H1 (cell line): Measurements from ENCODE around the gene MT1X. TPM values are rescaled to one million over a fixed set of nuclear protein-coding genes. Genes with fewer than 3 reads are reported as not detected.
A peak's percentile ranks its signal among the peaks of the same experiment; 100 is the strongest.

Experiments used
- CTCF ChIA-PET: fragments of 300-600 bp; sonication (Branson Sonifier 250); formaldehyde crosslinking; loops from one replicate; lab custom pipeline; 2021; ENCODE audit not compliant: partially characterized antibody; lab: Charles Lee
- POLR2A ChIA-PET: fragments of 300-600 bp; sonication (Branson Sonifier 250); formaldehyde crosslinking; loops from one replicate; lab custom pipeline; 2021; ENCODE audit warnings: inconsistent platforms; ENCODE audit not compliant: partially characterized antibody; lab: Charles Lee
- DNase-seq, 2 experiments: peaks; one replicate each; pipeline versions ENCODE4 v3.0.0 to v3.0.0-alpha.2; 2010 to 2022; ENCODE audit warnings: low spot score in 2 of 2, low read depth in 1 of 2, mixed read lengths in 1 of 2
- FAIRE-seq: peaks from 2 replicates; lab custom pipeline; 2011; peaks lifted over from hg19 to GRCh38; lab: Jason Lieb, UNC
- H2AFZ ChIP-seq: 2 replicates; pipeline ENCODE4 v1.8.1; 2012; ENCODE audit warnings: low read length, inconsistent platforms
- H2AK5ac ChIP-seq: 2 replicates; pipeline ENCODE4 v1.6.1; 2013; ENCODE audit warnings: low read depth, low read length
- H2BK120ac ChIP-seq: replicated peaks from 2 replicates; pipeline ENCODE3; 2013; ENCODE audit warnings: low read depth, low read length, inconsistent platforms
- H2BK12ac ChIP-seq: 2 replicates; pipeline ENCODE4 v1.6.1; 2013; ENCODE audit warnings: low read depth, low read length
- H2BK15ac ChIP-seq: 2 replicates; pipeline ENCODE4 v1.6.1; 2013; ENCODE audit warnings: low read length
- H2BK20ac ChIP-seq: 2 replicates; pipeline ENCODE4 v1.6.1; 2013; ENCODE audit warnings: low read length
- H2BK5ac ChIP-seq: 2 replicates; pipeline ENCODE4 v1.6.1; 2013; ENCODE audit warnings: low read depth, low read length
- H3K14ac ChIP-seq: 2 replicates; pipeline ENCODE4 v1.6.1; 2013; ENCODE audit warnings: inconsistent platforms; ENCODE audit not compliant: insufficient read length
- H3K18ac ChIP-seq: 2 replicates; pipeline ENCODE4 v1.6.1; 2013; ENCODE audit warnings: low read length; ENCODE audit errors: extremely low read depth
- H3K23ac ChIP-seq: 2 replicates; pipeline ENCODE4 v1.6.1; 2013; ENCODE audit warnings: inconsistent platforms; ENCODE audit not compliant: insufficient read length
- H3K23me2 ChIP-seq: 2 replicates; pipeline ENCODE4 v1.6.1; 2013; ENCODE audit warnings: low read depth, low read length
- H3K27ac ChIP-seq: 2 replicates; pipeline ENCODE4 v1.6.1; 2011; ENCODE audit warnings: low read depth, low read length, inconsistent platforms
- H3K27me3 ChIP-seq, 4 experiments: replicated peaks in 1 of 4; 1 replicate in 1 of 4; 2 replicates in 3 of 4; pipeline versions ENCODE4 v1.6.1 to v1.8.1; 2011 to 2013; ENCODE audit warnings: low read length in 3 of 4, mild to moderate bottlenecking in 3 of 4, inconsistent platforms in 2 of 4, mixed read lengths in 2 of 4, moderate library complexity in 1 of 4; ENCODE audit not compliant: control insufficient read depth in 3 of 4, insufficient read depth in 3 of 4; ENCODE audit errors: extremely low read depth in 1 of 4
- H3K36me3 ChIP-seq, 4 experiments: 2 replicates each; pipeline versions ENCODE4 v1.6.1 to v1.8.1; 2011 to 2013; ENCODE audit warnings: mild to moderate bottlenecking in 4 of 4, low read length in 3 of 4, moderate library complexity in 2 of 4, control low read depth in 1 of 4, inconsistent platforms in 1 of 4; ENCODE audit not compliant: insufficient read depth in 4 of 4, control insufficient read depth in 2 of 4
- H3K4ac ChIP-seq: replicated peaks from 2 replicates; pipeline ENCODE3; 2013; ENCODE audit warnings: low read length, low read depth, mixed read lengths, inconsistent platforms; ENCODE audit not compliant: insufficient read length
- H3K4me1 ChIP-seq, 4 experiments: replicated peaks in 1 of 4; 1 replicate in 1 of 4; 2 replicates in 3 of 4; pipeline versions ENCODE4 v1.6.1 to v1.8.1; 2011 to 2013; ENCODE audit warnings: low read length in 3 of 4, inconsistent platforms in 2 of 4, mixed read lengths in 1 of 4; ENCODE audit not compliant: insufficient read depth in 4 of 4, control insufficient read depth in 3 of 4
- H3K4me2 ChIP-seq, 2 experiments: 2 replicates each; pipeline versions ENCODE4 v1.6.1 to v1.8.1; 2011 to 2013; ENCODE audit warnings: low read depth in 2 of 2, low read length in 2 of 2, control low read depth in 1 of 2, inconsistent platforms in 1 of 2, mild to moderate bottlenecking in 1 of 2; ENCODE audit not compliant: insufficient read depth in 1 of 2
- H3K4me3 ChIP-seq, 4 experiments: fragments of 200-600, 300-600 bp in 1 of 4; sonication (generic), shearing (Covaris generic), sonication (Bioruptor Twin) in 1 of 4; 2 replicates each; pipeline versions ENCODE4 v1.5.1 to v1.8.1; 2011 to 2016; ENCODE audit warnings: low read length in 4 of 4, low read depth in 3 of 4, control low read depth in 2 of 4, inconsistent platforms in 2 of 4, mild to moderate bottlenecking in 2 of 4, mixed read lengths in 1 of 4, moderate library complexity in 1 of 4; ENCODE audit not compliant: insufficient read depth in 2 of 4; ENCODE audit errors: extremely low read depth in 1 of 4
- H3K56ac ChIP-seq: replicated peaks from 2 replicates; pipeline ENCODE3; 2013; ENCODE audit warnings: low read depth, mild to moderate bottlenecking, mixed read lengths, low read length, inconsistent platforms; ENCODE audit not compliant: insufficient read length
- H3K79me1 ChIP-seq: 2 replicates; pipeline ENCODE4 v1.6.1; 2013; ENCODE audit warnings: low read depth, low read length, control low read depth
- H3K79me2 ChIP-seq, 2 experiments: 2 replicates each; pipeline versions ENCODE4 v1.6.1 to v1.8.1; 2012 to 2013; ENCODE audit warnings: low read length in 2 of 2, mild to moderate bottlenecking in 2 of 2, inconsistent platforms in 1 of 2; ENCODE audit not compliant: insufficient read depth in 2 of 2, control insufficient read depth in 1 of 2
- H3K9ac ChIP-seq, 4 experiments: replicated peaks in 1 of 4; 1 replicate in 1 of 4; 2 replicates in 3 of 4; pipeline versions ENCODE4 v1.6.1 to v1.8.1; 2011 to 2013; ENCODE audit warnings: low read depth in 3 of 4, low read length in 3 of 4, control low read depth in 2 of 4, mild to moderate bottlenecking in 2 of 4, moderate library complexity in 2 of 4, inconsistent platforms in 1 of 4; ENCODE audit errors: extremely low read depth in 1 of 4
- H3K9me3 ChIP-seq, 2 experiments: 2 replicates each; pipeline versions ENCODE4 v1.6.1 to v1.8.1; 2012 to 2013; ENCODE audit warnings: mild to moderate bottlenecking in 2 of 2, moderate library complexity in 2 of 2, control low read depth in 1 of 2, inconsistent platforms in 1 of 2, low read depth in 1 of 2, low read length in 1 of 2, mixed read lengths in 1 of 2; ENCODE audit not compliant: insufficient read depth in 2 of 2
- H4K20me1 ChIP-seq, 2 experiments: replicated peaks in 1 of 2; 2 replicates each; pipeline versions ENCODE3 to v1.8.1; 2011 to 2013; ENCODE audit warnings: inconsistent platforms in 2 of 2, low read length in 2 of 2, mild to moderate bottlenecking in 1 of 2; ENCODE audit not compliant: insufficient read depth in 2 of 2, control insufficient read depth in 1 of 2
- H4K5ac ChIP-seq: 2 replicates; pipeline ENCODE4 v1.6.1; 2013; ENCODE audit warnings: low read length, low read depth, mixed read lengths, inconsistent platforms; ENCODE audit not compliant: insufficient read length
- H4K8ac ChIP-seq: 2 replicates; pipeline ENCODE4 v1.8.0; 2013; ENCODE audit warnings: mild to moderate bottlenecking, moderate library complexity, low read length, inconsistent platforms; ENCODE audit not compliant: insufficient read depth; ENCODE audit errors: extremely low read depth
- H4K91ac ChIP-seq: replicated peaks from 2 replicates; pipeline ENCODE3; 2013; ENCODE audit warnings: low read length, mixed read lengths, inconsistent platforms; ENCODE audit not compliant: insufficient read length
- BCL11A ChIP-seq, 2 experiments: IDR thresholded peaks; one replicate each; pipeline ENCODE4 v1.6.1; 2011; ENCODE audit warnings: low read depth in 2 of 2, low read length in 2 of 2, mild to moderate bottlenecking in 2 of 2
- EZH2 ChIP-seq: fragments of 200-600 bp; sonication (generic); IDR thresholded peaks from 2 replicates; pipeline ENCODE4 v1.7.1; 2012; ENCODE audit warnings: low read depth, mild to moderate bottlenecking, moderate library complexity, low read length, inconsistent platforms; ENCODE audit not compliant: severe bottlenecking
- KDM4A ChIP-seq: IDR thresholded peaks from one replicate; pipeline ENCODE4 v1.7.1; 2012; ENCODE audit warnings: low read depth, mild to moderate bottlenecking, moderate library complexity, low read length, inconsistent platforms; ENCODE audit not compliant: severe bottlenecking
- NANOG ChIP-seq: IDR thresholded peaks from 2 replicates; pipeline ENCODE4 v1.6.1; 2011; ENCODE audit warnings: low read length, low read depth, mild to moderate bottlenecking, inconsistent platforms; ENCODE audit not compliant: insufficient read depth, poor library complexity, severe bottlenecking
- POU5F1 ChIP-seq: IDR thresholded peaks from 2 replicates; pipeline ENCODE4 v1.6.1; 2011; ENCODE audit warnings: low read depth, mild to moderate bottlenecking, low read length, moderate library complexity
- RAD21 ChIP-seq, 2 experiments: IDR thresholded peaks in 1 of 2; conservative IDR thresholded peaks in 1 of 2; 2 replicates each; pipeline ENCODE4 v1.6.1; 2011; ENCODE audit warnings: low read depth in 2 of 2, low read length in 2 of 2, improper control_type of control experiment in 1 of 2, inconsistent platforms in 1 of 2, mild to moderate bottlenecking in 1 of 2, moderate library complexity in 1 of 2
- SUZ12 ChIP-seq: fragments of 200-600 bp; sonication (generic); IDR thresholded peaks from 2 replicates; pipeline ENCODE4 v1.6.1; 2012; ENCODE audit warnings: mild to moderate bottlenecking, inconsistent platforms, low read length, moderate library complexity, mixed read lengths
- WGBS, 2 experiments: shearing (Covaris generic) in 1 of 2; methylation state at CpG; one replicate each; pipeline versions ENCODE4 v1.1.6 to v1.1.7; 2013 to 2015; ENCODE audit warnings: low lambda C conversion rate in 2 of 2, mixed read lengths in 2 of 2, inconsistent platforms in 1 of 2, low coverage in 1 of 2, missing lambda C conversion rate in 1 of 2; ENCODE audit not compliant: insufficient replicate concordance in 2 of 2, insufficient coverage in 1 of 2, insufficient read length in 1 of 2; ENCODE audit errors: extremely low coverage in 1 of 2, missing lambda C conversion rate in 1 of 2; 5-methylcytosine and 5-hydroxymethylcytosine counted together
- polyA plus RNA-seq, 7 experiments: library from polyadenylated mRNA; depleted of rRNA in 3 of 7; stranded (reverse) in 5 of 7; unstranded in 2 of 7; fragments of >200 nt in 5 of 7; fragments of 200-250 nt in 2 of 7; gene quantifications; 1 replicate in 5 of 7; 2 replicates in 1 of 7; 4 replicates in 1 of 7; pipeline versions ENCODE4 v1.2.1 to v1.2.3, GENCODE V29; 2011 to 2013; ENCODE audit warnings: missing spikeins in 2 of 7, mixed read lengths in 2 of 7
- total RNA-seq: library from RNA; stranded (reverse); fragmentation: NEBNext Ultra II Directional; extraction: Animal tissue kit (Norgen Biotek cat#: 25700); gene quantifications from 2 replicates; pipeline ENCODE4 v1.2.1, GENCODE V29; 2021
- TF ChIP-seq, protein P1 (sequence below), 3 experiments: IDR thresholded peaks; 1 replicate in 2 of 3; 2 replicates in 1 of 3; pipeline versions ENCODE4 v1.5.1 to v1.6.1; 2011; ENCODE audit warnings: low read length in 3 of 3, mild to moderate bottlenecking in 3 of 3, inconsistent platforms in 2 of 3, low read depth in 1 of 3, moderate library complexity in 1 of 3; ENCODE audit not compliant: insufficient read depth in 1 of 3; ENCODE audit errors: control extremely low read depth in 1 of 3

Gene MT1X
- total and polyA plus RNA-seq, 2 of the 8 experiments (the other 6 are each of a cell fraction or from before 2014, with no cell fraction given), result 52.4 to 1,060 TPM

DNA sequence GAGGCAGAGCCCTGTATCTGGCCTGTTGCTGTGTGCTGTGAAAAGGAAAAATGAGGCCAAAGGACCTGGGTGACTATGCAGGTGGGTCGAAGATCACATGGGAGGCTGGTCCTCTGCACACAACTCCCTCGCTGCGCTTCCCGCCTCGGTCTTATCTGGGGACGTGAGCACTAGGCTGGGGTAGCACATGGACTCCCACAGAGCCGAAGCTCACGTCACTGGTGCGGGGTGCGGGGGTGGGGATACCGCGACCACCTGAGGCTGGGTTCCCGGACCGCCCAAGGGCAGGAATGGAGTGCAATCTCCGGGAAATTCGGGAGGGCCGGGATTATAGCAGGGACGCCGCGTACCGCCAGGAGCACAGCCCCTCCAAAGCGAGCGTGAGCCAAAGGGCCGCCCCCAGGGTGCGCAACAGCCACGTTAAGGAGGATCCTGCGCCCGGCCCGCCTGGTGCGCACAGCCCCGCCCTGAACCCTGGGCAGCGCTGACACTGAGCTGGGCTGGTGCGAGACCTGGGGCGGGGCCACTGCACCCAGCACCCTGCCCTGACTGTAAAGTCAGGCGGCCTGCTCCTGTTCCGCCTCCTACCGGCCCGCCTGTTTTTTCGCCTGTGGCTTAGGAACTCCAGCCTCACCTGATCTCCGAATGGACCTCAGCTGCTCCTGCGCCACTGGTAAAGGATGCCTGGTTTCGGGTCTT is 39.0 kb upstream of the MT1X start:
- ChIA-PET POLR2A (interaction anchor here (0.6 to 6.3 kb wide), 6 partner anchors 10 to 24 kb away, joined by 3 to 30 read pairs (median 10); partner anchors contain the start of genes MT1E, MT1F and MT1G), CTCF (interaction anchor here (1.1 to 4.1 kb wide), 12 partner anchors 11 to 109 kb away, joined by 3 to 29 read pairs (median 6); partner anchors contain the start of genes MT1B and MT1E)
- H3K27ac ChIP-seq, result no peak overlapping the region
- no peak overlapping the region for H2AFZ ChIP-seq
- H3K4ac ChIP-seq, result no peak overlapping the region
- H4K5ac ChIP-seq, result no peak overlapping the region
- H3K9me3 ChIP-seq, result no peaks in the 10 kb centered on the region
- DNase-seq (peak in 1 of 2 experiments; percentile 67), FAIRE-seq (no peak)
- H3K9ac ChIP-seq, result no peak overlapping the region
- H4K20me1 ChIP-seq, result peaks cover 4 to 21% of the 10 kb centered on the region in 2 experiments
- no peak overlapping the region; the same call in 1 of the 2 replicates for H4K8ac ChIP-seq
- H3K79me2 ChIP-seq, result no peaks in the 10 kb centered on the region
- H4K91ac ChIP-seq, result no peak overlapping the region
- 5% methylated on average over 39 of the region's 42 CpGs; no CpG with 5 or more reads in 1 of the 2 experiments for WGBS, 2 experiments
- H3K4me1 ChIP-seq, result peaks cover 3 to 20% (median 7%) of the 10 kb centered on the region in 4 experiments
- no peak overlapping the region for H3K23ac ChIP-seq
- H3K23me2 ChIP-seq, result peaks cover 5% of the 10 kb centered on the region
- H2BK15ac ChIP-seq, result no peak overlapping the region
- no peak overlapping the region for H3K56ac ChIP-seq
- no peak overlapping the region for H2AK5ac ChIP-seq
- H2BK5ac ChIP-seq, result no peak overlapping the region; the same call in 1 of the 2 replicates
- no peak overlapping the region for H3K14ac ChIP-seq
- no peak overlapping the region; the same call in 1 of the 2 replicates for H2BK12ac ChIP-seq
- H3K4me2 ChIP-seq, result peak overlapping the region; percentile 23 to 69
- no peaks in the 10 kb centered on the region for H3K36me3 ChIP-seq
- H3K79me1 ChIP-seq, result no peaks in the 10 kb centered on the region
- peaks cover 84 to 100% (median 99%) of the 10 kb centered on the region in 4 experiments for H3K27me3 ChIP-seq
- H2BK20ac ChIP-seq, result no peak overlapping the region
- H2BK120ac ChIP-seq, result no peak overlapping the region
- H3K18ac ChIP-seq, result no peak overlapping the region; the same call in 1 of the 2 replicates
- H3K4me3 ChIP-seq, result peak overlapping the region; percentile 18 to 51 (median 34); a peak in 7 of 8 replicates
- TF ChIP-seq KDM4A (peak; percentile 49), EZH2 (peak; percentile 72), POU5F1 (no peak), SUZ12 (peak; percentile 72), BCL11A (IDR thresholded peaks at IDR 0.05; ENCODE audit: low read depth in 2 of 2, low read length in 2 of 2) (no peak), NANOG (no peak), RAD21 (IDR thresholded peaks at IDR 0.05 in 1 of 2, conservative IDR thresholded peaks at IDR 0.05 in 1 of 2; ENCODE audit: low read depth in 2 of 2, low read length in 2 of 2) (peak; percentile 32 to 36)
- TF ChIP-seq, protein P1, sequence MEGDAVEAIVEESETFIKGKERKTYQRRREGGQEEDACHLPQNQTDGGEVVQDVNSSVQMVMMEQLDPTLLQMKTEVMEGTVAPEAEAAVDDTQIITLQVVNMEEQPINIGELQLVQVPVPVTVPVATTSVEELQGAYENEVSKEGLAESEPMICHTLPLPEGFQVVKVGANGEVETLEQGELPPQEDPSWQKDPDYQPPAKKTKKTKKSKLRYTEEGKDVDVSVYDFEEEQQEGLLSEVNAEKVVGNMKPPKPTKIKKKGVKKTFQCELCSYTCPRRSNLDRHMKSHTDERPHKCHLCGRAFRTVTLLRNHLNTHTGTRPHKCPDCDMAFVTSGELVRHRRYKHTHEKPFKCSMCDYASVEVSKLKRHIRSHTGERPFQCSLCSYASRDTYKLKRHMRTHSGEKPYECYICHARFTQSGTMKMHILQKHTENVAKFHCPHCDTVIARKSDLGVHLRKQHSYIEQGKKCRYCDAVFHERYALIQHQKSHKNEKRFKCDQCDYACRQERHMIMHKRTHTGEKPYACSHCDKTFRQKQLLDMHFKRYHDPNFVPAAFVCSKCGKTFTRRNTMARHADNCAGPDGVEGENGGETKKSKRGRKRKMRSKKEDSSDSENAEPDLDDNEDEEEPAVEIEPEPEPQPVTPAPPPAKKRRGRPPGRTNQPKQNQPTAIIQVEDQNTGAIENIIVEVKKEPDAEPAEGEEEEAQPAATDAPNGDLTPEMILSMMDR (IDR thresholded peaks at IDR 0.05; ENCODE audit: control extremely low read depth in 1 of 3, insufficient read depth in 1 of 3, low read depth in 1 of 3, low read length in 3 of 3), result peak; percentile 39 to 50 (median 42)
